ENCODE results near the gene CCDC160.

DNA sequence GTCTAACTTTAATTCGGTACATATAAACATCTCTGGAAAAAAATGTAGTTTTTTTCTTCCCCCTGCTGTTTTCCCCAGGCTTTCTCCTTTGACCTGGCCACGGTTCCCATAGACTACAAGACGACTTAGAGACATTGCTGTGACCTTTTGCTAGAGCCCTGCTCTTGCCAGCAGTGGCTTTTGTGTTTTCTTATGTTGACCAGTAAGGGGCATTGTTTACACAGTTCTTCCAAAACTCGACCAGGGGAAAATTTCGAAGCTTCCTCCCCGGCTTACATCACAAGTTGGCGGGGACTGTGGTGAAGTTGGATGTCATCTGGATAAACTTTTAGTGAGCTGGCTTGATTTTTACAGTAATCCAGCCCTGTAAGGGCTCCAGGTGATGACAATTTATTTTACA, 9.3 kb downstream of the CCDC160 start:
- TF ChIP-seq CTCF (conservative IDR thresholded peaks at IDR 0.05) (no peak), EZH2 (IDR thresholded peaks at IDR 0.05; ENCODE audit: low read depth) (no peak)
